Measurements from ENCODE around the gene SYNPR.

The SYNPR gene

DNA sequence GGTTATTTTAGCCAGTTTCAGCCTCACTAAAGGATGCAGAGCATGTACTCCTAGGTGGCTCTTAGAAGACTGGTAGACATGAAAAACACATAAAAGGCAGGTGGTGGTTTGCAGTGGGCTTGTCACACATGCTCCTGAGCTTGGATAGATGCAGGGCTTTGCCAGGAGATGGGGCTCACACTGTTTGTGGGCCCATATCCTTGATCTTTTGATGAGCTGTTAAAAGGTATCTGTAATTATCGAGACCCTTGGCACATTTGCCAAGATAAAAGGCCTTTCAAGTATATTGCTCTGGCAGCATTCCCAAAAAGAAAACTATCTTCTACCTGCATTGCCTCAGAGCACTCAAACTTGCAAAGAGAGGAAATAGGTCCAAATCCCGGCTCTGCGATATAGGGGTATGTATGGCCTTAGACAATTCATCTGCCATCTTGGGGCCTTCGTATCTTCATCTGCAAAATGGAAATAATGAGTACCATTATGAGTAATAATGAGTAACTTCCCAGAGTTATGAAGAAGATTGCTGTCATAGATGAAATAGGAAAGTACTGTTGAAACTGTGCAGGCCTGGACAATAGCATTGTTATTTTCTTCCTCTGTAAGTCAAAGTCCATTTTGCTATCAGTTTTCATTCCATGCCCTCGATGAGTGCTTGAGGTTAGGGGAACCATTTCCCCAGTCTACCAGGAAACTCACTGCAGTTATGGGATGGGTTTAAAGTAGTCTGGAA lies 172.7 kb downstream of the SYNPR start:
- no peak for TF ChIP-seq POLR2AphosphoS5 (IDR thresholded peaks at IDR 0.05; ENCODE audit: low read depth)
- no peak for TF ChIP-seq GABPA (IDR thresholded peaks at IDR 0.05; ENCODE audit: low read depth)
- TF ChIP-seq, protein P1, sequence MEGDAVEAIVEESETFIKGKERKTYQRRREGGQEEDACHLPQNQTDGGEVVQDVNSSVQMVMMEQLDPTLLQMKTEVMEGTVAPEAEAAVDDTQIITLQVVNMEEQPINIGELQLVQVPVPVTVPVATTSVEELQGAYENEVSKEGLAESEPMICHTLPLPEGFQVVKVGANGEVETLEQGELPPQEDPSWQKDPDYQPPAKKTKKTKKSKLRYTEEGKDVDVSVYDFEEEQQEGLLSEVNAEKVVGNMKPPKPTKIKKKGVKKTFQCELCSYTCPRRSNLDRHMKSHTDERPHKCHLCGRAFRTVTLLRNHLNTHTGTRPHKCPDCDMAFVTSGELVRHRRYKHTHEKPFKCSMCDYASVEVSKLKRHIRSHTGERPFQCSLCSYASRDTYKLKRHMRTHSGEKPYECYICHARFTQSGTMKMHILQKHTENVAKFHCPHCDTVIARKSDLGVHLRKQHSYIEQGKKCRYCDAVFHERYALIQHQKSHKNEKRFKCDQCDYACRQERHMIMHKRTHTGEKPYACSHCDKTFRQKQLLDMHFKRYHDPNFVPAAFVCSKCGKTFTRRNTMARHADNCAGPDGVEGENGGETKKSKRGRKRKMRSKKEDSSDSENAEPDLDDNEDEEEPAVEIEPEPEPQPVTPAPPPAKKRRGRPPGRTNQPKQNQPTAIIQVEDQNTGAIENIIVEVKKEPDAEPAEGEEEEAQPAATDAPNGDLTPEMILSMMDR (IDR thresholded peaks at IDR 0.05; ENCODE audit: insufficient read depth, low read length): no peak
- TF ChIP-seq, protein P2, sequence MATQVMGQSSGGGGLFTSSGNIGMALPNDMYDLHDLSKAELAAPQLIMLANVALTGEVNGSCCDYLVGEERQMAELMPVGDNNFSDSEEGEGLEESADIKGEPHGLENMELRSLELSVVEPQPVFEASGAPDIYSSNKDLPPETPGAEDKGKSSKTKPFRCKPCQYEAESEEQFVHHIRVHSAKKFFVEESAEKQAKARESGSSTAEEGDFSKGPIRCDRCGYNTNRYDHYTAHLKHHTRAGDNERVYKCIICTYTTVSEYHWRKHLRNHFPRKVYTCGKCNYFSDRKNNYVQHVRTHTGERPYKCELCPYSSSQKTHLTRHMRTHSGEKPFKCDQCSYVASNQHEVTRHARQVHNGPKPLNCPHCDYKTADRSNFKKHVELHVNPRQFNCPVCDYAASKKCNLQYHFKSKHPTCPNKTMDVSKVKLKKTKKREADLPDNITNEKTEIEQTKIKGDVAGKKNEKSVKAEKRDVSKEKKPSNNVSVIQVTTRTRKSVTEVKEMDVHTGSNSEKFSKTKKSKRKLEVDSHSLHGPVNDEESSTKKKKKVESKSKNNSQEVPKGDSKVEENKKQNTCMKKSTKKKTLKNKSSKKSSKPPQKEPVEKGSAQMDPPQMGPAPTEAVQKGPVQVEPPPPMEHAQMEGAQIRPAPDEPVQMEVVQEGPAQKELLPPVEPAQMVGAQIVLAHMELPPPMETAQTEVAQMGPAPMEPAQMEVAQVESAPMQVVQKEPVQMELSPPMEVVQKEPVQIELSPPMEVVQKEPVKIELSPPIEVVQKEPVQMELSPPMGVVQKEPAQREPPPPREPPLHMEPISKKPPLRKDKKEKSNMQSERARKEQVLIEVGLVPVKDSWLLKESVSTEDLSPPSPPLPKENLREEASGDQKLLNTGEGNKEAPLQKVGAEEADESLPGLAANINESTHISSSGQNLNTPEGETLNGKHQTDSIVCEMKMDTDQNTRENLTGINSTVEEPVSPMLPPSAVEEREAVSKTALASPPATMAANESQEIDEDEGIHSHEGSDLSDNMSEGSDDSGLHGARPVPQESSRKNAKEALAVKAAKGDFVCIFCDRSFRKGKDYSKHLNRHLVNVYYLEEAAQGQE (IDR thresholded peaks at IDR 0.05; ENCODE audit: insufficient replicate concordance, low read depth): no peak
- no peak for TF ChIP-seq SPI1 (IDR thresholded peaks at IDR 0.05; ENCODE audit: borderline replicate concordance, low read depth)

DNA sequence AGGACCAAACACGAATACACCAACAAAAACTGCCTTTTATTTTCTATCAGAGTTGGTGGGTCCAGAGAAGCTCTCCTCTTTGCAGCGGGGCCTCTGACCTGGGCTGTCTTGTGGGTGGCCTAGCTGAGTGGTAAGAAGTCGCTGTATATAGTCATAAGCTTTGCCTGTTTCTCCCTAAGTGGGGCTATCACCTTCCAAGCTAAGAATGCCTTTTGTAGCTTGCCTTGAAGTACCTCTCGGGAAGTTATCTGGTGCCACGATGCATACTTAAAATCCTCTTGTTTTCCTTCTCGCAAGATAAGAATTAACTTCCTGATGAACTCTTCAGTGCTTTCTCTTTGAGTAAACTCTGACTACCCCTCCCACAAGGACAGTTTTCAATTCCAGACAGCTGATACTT lies 178.8 kb downstream of the SYNPR start:
- no peak overlapping the region for H3K27ac ChIP-seq (replicated peaks)
- H3K4me3 ChIP-seq (replicated peaks; ENCODE audit: insufficient read depth, low read length): no peak overlapping the region
- DNase-seq (ENCODE audit: low read depth in 1 of 2, low spot score in 1 of 2): no peak
- H3K27me3 ChIP-seq (ENCODE audit: insufficient read depth, poor library complexity, severe bottlenecking): no peaks in the 10 kb centered on the region
- TF ChIP-seq GABPA (IDR thresholded peaks at IDR 0.05; ENCODE audit: low read depth) (no peak), POLR2AphosphoS5 (IDR thresholded peaks at IDR 0.05; ENCODE audit: low read depth) (no peak), SPI1 (IDR thresholded peaks at IDR 0.05; ENCODE audit: borderline replicate concordance, low read depth) (no peak)
- TF ChIP-seq, protein P2 (IDR thresholded peaks at IDR 0.05; ENCODE audit: insufficient replicate concordance, low read depth): no peak
- TF ChIP-seq, protein P1 (IDR thresholded peaks at IDR 0.05; ENCODE audit: insufficient read depth, low read length): no peak

More for the DNA sequence above, 172.7 kb downstream of the SYNPR start:
- Histone ChIP-seq H3K27ac (replicated peaks) (no peak overlapping the region), H3K4me3 (replicated peaks; ENCODE audit: insufficient read depth, low read length) (no peak overlapping the region), H3K27me3 (ENCODE audit: insufficient read depth, poor library complexity, severe bottlenecking) (no peaks in the 10 kb centered on the region)
- no peak for DNase-seq (ENCODE audit: low read depth in 1 of 2, low spot score in 1 of 2)

DNA sequence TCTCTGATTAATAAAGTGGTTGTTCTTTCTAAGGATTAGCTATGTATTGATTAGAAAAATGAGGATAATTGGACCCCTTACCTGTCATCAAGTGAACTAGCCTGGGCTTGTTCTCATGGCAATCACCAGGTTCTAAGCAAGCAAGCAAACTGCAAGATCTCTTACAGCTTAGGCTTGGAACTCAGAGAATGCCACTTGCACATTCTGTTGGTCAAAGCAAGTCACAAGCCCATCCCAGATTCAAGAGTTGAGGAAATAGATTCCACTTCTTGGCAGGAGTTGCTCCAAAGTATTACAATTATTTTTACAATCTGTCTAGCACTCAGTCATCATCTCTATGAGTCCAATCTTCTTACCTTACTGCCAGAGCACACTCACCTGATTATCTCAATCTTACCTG lies 180.3 kb downstream of the SYNPR start:
- no peaks in the 10 kb centered on the region for H3K27me3 ChIP-seq (ENCODE audit: insufficient read depth, poor library complexity, severe bottlenecking)
- no peak overlapping the region for H3K27ac ChIP-seq (replicated peaks)
- no peak for TF ChIP-seq SPI1 (IDR thresholded peaks at IDR 0.05; ENCODE audit: borderline replicate concordance, low read depth)
- TF ChIP-seq POLR2AphosphoS5 (IDR thresholded peaks at IDR 0.05; ENCODE audit: low read depth): no peak
- TF ChIP-seq, protein P2 (IDR thresholded peaks at IDR 0.05; ENCODE audit: insufficient replicate concordance, low read depth): no peak
- TF ChIP-seq GABPA (IDR thresholded peaks at IDR 0.05; ENCODE audit: low read depth): no peak
- H3K4me3 ChIP-seq (replicated peaks; ENCODE audit: insufficient read depth, low read length): no peak overlapping the region
- no peak for DNase-seq (ENCODE audit: low read depth in 1 of 2, low spot score in 1 of 2)

Measured in HL-60 (cell line).